Amygdala (tissue), 56 donors: ENCODE measurements around the gene CIITA.
"Not testable (repeated sequence)": the region's sequence is repeated elsewhere in the genome, so short reads cannot be mapped to it uniquely, and the experiment has no call there.

Experiments used
- DNase-seq, 56 donors: peaks; one replicate each; lab custom pipeline; 2025; lab: John Stamatoyannopoulos, UW

The CIITA gene, protein sequence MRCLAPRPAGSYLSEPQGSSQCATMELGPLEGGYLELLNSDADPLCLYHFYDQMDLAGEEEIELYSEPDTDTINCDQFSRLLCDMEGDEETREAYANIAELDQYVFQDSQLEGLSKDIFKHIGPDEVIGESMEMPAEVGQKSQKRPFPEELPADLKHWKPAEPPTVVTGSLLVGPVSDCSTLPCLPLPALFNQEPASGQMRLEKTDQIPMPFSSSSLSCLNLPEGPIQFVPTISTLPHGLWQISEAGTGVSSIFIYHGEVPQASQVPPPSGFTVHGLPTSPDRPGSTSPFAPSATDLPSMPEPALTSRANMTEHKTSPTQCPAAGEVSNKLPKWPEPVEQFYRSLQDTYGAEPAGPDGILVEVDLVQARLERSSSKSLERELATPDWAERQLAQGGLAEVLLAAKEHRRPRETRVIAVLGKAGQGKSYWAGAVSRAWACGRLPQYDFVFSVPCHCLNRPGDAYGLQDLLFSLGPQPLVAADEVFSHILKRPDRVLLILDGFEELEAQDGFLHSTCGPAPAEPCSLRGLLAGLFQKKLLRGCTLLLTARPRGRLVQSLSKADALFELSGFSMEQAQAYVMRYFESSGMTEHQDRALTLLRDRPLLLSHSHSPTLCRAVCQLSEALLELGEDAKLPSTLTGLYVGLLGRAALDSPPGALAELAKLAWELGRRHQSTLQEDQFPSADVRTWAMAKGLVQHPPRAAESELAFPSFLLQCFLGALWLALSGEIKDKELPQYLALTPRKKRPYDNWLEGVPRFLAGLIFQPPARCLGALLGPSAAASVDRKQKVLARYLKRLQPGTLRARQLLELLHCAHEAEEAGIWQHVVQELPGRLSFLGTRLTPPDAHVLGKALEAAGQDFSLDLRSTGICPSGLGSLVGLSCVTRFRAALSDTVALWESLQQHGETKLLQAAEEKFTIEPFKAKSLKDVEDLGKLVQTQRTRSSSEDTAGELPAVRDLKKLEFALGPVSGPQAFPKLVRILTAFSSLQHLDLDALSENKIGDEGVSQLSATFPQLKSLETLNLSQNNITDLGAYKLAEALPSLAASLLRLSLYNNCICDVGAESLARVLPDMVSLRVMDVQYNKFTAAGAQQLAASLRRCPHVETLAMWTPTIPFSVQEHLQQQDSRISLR

DNA sequence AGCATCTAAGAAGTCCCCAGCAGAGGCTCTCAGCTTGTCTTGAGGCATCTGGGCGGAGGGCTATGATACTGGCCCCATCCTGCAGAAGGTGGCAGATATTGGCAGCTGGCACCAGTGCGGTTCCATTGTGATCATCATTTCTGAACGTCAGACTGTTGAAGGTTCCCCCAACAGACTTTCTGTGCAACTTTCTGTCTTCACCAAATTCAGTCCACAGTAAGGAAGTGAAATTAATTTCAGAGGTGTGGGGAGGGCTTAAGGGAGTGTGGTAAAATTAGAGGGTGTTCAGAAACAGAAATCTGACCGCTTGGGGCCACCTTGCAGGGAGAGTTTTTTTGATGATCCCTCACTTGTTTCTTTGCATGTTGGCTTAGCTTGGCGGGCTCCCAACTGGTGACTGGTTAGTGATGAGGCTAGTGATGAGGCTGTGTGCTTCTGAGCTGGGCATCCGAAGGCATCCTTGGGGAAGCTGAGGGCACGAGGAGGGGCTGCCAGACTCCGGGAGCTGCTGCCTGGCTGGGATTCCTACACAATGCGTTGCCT lies at the start of gene CIITA:
Gene CIITA, plus strand, starts transcription at position 404 of the 543 bp plus-strand sequence. Its CDS starts 129 bp downstream, at position 533.
- peak in 42 of 56 donors; percentile 2 to 75 (median 30) for DNase-seq

DNA sequence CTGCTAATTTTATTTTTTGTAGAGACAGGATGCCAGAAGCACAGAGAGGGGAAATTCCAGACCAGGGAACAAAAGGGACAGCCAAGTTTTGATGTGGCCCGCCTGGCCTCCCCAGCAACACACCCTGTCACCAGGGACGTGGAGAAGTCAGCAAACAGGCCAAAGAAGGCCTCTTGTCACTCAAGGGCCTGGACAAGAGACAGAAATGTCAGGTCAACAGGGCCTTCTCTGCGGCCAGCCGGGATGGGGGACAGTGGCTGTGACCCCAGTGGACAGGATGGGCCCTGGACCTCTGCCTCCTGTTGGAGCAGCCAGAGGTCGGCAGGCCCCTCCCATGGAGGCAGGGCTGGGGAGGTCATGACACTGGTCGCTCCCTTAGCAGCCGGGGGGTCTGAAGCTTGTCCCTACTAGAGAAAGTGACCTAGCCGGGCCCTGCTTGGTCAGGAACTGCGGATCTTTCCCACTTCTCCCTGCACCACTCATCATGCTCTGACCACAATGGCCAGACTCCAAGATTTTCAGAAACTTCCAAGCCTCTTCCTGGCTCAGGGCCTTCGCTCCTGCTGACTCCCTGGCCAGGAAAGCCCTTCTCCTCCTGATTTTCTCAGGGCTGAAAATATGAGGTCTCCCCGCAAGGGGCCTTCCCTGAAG lies 49.2 kb upstream of the CIITA start:
- peak in 28 of 56 donors; percentile 3 to 64 (median 24) for DNase-seq

DNA sequence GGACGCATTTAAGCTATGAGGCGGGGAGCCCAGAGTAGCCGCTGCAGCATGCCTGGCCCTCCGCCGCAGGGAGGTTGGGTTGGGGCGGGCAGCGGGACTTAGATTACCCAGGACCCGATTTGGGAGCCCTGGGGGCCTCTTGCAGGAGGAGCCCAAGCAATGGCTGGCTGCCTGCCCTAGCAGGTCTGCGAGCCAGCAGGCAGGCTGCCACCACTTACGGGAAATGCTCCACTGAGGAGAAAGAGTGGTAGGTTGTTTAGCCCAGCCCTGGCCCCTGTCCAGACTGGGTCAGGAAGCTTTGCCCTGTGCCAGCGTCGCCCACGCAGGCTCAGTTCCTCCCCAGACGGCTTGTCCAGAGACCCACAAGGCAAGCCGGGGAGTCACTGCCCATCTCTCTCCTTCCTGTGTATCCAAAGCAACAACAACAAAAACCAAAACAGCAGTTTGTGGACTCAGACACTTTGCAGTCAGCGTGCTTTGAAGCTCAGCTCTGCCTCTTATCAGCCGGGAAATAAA lies 48.1 kb upstream of the CIITA start:
- DNase-seq: peak; percentile 24 to 92 (median 75)

DNA sequence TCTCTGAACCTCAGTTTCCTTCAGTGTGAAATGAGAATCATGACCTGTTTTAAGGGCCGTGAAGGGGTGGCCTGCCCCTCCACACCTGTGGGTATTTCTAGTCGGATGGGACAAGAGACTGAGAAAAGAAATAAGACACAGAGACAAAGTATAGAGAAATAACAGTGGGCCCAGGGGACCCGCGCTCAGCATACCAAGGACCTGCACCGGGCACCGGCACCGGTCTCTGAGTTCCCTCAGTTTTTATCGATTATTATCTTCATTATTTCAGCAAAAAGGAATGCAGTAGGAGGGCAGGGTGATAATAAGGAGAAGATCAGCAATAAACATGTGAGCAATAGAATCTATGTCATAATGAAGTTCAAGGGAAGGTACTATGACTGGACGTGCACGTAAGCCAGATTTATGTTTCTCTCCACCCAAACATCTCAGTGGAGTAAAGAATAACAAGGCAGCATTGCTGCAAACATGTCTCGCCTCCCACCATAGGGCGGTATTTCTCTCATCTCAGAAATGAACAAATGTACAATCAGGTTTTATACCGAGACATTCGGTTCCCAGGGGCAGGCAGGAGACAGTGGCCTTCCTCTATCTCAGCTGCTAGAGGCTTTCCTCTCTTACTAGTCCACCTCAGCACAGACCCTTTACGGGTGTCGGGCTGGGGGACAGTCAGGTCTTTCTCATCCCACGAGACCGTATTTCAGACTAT lies 47.5 kb upstream of the CIITA start:
- not testable (repeated sequence) for DNase-seq

DNA sequence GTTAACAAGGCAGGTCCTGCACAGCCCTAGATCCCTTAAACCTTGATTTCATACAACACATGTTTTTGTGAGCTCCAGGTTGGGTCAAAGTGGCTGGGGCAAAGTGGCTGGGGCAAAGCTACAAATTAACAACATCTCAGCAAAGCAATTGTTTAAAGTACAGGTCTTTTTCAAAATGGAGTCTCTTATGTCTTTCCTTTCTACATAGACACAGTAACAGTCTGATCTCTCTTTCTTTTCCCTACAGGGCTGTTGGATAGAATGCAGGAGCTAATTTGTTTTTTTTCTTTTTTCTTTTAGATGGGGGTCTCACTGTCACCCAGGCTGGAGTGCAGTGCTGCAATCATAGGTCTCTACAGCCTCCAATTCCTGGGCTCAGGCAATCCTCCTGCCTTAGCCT lies 46.8 kb upstream of the CIITA start:
- DNase-seq: not testable (repeated sequence)

DNA sequence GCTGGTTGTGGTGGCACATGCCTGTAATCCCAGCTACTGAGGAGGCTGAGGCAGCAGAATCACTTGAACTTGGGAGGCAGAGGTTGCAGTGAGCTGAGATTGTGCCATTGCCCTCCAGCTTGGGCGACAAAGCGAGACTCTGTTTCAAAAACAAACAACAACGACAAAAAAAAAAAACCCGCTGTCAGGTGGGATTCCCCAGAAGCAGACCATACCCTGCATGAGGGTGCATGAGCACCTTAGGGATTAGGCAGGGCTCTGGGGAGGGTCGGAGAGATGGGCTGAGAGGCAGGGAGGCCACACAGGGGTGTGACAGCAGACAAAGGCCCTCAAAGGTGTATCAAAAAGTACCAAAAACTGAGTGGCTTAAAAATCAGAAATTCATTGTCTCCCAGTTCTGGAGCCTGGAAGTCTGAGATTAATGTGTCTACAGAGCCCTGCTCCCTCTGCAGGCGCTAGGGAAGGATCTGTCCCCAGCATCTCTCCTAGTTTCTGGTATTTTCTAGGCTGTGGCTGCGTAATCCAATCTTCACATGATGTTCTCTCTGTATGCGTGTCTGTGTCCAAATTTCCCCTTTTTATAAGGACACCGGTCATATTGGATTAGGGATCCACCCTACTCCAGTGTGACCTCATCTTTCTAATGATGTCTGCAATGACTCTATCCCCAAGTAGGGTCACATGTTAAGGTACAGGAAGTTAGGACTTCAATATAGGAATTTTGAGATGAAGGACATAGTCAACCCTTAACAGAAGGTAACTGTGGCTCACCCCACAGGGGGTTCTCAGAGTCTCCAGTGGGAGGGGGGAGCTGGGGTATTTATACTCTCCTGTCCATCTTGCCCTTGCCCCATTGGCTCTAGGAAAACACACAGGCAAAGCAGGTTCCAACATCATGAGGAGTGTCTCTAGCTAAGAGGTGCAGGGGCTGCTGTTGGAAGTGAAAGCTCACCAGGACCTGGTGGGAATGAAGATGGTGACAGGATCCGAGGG lies 44.8 kb upstream of the CIITA start:
- DNase-seq: no peak

DNA sequence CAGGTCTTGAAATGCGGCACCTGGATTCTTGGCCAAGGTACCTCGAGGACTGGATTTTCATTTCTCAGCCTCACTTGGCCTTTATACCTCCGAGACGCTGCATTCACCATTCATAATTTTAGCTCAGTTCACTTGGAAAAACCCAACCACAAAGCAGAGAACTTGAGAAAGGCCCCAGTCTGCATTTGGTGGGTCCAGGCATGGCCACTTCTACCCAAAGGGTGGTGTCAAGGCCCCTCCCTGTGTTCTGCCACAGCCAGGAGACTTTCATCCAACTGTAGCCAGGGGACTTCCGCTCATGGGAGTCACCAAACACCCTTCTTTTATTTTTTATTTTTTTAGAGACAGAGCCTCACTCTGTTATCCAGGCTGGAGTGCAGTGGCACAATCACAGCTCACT lies 43.7 kb upstream of the CIITA start:
- no peak for DNase-seq

DNA sequence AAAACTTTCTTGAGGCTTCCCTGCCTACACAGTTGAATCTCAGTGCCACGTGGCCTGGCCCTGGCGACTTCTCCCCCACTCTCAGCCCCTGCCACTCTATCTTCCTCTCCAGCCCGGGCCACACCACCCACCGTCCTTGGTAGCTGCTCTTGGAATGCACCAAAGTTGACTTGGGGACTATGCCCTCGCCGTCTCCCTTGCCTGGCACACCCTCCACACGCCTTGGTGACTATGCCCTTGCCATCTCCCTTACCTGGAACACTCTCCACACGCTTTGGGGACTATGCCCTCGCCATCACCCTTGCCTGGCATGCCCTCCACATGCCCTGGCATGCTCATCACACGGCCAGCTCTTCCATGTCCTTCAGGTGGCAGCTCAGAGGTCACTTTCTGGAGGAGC lies 42.9 kb upstream of the CIITA start:
- DNase-seq: no peak

DNA sequence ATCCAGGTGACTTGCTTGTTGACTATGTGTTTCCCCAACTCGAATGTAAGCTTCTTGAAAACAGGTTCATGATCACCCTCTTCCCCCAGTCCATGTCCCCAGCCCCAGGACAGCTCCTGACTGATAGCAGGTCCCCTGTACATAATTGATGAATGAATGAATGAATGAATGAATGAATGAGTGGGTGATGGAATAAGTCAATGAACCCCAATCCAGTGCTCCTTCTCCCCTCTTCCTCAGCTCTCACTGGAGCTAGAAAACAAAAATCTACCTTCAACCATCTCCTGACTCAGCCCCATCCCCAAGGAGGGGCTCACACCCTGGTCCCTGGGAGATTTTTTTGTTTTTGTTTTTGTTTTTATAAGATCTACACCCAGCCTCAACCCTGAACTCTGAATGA lies 42.2 kb upstream of the CIITA start:
- no peak for DNase-seq

DNA sequence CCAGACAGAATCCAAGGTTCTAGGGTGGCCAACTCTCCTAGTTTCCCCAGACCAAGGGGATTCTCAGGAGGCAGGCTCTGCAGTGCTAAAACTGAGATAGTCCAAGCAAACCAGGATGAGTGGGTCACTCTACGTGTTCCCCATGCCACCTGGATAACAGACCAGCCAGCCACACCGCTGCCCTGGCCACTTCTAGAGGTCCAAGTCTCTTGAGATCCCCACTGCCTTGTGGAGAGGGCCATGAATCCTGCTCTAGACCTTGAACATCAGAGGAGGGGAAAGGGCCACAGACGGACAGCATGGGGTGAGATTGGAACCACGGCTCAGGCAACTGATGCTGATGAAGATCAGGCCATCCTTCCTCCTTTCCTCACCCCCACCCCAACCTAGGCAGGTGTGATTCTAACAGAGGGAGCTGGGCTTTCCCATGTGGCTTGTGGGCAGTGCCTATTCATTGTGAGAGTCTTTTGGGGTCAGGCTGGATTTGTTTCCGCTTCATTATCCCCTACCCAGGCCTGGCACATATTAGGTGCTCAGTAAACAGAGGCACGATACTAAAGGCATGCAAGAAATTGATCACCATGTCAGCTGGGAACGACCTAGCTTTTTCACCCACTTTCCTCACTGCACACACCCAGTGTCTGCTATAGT lies 41.6 kb upstream of the CIITA start:
- no peak for DNase-seq

DNA sequence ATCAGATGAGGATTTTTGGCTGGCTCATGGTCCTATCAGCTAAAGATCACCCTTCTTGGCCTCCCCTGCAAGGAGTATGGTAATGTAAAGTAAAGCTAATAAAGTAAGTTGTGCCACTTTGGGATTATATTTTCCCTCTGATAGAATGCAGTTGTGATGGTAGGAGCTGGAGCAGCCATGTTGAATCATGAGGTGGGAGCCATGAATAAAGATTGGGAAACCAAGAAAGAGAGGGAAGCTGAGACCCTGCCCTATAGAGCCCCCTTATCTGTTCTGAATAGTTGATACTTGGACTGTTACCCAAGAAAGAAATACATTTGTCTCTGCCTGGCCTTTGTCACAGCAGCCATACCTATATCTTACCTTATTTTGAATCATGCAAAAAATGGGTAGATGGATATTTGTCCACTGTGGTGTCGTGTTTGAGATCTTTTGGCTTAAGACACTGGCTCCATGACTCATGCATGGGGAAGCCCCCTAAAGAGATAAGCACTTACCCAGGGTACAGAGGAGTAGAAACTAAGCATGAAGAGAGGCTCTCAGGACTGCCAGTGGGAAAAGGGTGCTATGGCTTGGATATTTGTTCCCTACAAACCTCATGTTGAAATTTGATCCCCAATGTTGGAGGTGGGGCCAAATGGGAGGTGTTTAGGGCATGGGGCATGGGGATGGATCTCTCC lies 40.7 kb upstream of the CIITA start:
- DNase-seq: no peak

DNA sequence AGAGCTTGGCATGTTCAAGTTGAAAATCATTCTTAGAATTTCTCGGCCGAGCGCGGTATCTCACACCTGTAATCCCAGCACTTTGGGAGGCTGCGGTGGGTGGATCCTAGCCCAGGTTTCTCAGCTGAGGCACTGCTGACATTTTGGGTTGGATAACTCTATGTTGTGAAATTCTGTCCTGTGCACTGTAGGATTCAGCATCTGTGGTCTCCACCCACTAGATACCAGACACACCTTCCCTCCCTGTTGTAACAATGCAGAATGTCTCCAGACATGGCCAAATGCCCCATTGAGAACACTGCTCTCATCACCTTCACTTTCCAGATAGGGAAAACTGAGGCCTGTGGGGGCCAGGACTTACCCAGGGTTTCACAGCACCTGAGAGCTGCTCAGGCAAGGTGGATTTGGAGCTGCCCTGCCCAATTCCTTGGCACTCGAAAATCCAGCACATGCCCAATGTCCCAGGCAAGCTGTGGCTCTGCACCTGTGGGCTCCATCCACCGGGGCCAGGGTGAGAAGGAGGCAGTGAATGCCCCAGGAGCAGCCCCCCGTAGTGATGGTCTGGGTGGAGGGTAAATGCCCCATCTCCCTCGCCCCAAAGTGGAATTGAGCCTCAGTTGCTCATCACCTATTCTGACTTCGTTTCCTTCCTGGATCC lies 38.3 kb upstream of the CIITA start:
- no peak for DNase-seq

DNA sequence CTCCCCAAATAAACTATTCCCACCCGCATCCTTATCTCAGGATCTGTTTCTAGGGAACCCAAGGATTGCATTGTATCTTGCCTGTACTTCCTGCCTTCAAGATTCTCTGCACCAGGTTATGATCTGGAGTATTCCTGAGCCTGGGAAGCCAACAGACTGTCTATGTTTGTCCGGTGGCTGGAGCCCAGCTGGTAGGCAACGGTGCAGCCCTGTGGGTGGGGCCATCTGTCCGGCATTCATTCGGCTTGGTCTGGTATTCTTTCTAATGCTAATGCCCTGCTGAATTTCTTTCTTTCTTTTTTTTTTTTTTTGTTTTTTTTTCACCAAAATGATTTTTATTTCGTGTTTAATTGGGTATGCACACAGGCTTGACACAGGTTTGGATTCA lies 37.7 kb upstream of the CIITA start:
- DNase-seq: no peak

DNA sequence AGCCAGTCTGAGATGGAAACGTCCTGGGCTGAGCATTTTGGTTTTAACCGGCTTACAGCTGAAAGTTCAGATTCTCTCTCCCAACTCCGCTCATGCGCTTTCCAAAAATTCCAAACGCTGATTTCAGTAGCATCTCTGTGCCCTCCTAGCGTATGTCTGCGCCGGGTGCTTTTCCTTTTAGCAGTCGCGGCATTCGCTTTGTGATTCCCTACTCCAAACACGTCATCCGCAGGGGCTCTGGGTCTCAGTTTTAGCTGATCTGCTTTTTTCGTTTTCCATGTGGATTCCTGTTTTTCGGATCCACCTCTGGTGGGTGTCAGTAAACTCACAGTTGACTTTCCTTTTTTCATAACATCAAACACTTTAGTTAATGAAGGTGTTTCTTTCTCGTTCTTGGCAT lies 36.3 kb upstream of the CIITA start:
- no peak for DNase-seq

DNA sequence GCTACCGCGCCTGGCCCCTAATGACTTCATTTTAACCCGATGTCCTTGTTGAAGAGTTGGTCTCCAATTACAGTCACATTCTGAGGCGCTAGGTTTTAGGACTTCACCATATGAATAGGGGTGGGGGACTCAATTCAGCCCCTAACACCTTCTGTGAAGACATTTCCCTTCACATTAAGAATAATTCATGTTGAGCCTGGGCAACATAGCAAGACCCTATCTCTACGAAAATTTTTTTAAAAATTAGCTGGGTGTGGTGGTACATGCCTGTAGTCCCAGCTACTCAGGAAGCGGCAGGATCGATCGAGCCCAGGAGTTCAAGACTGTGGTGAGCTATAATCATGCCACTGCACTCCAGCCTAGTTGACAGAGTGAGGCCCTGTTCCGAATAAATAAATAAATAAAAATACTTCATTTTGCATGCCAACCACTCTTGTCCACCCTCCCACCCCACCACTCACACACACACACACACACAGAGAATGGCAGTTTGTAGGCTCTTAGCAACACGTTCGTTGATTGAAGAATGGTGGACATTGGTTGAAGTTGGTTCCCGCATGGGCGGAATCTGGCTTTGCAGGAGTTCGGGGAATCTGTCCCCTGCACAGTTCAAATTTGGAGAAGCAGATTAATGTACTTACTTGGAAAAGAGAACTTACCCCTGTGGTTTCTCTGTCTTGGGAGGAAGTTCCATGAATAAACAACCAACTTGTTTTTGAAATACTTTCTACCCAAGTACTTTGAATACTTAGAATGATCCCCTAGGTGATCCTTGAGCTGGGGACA lies 30.6 kb upstream of the CIITA start:
- DNase-seq: peak in 1 of 56 donors; percentile 5

DNA sequence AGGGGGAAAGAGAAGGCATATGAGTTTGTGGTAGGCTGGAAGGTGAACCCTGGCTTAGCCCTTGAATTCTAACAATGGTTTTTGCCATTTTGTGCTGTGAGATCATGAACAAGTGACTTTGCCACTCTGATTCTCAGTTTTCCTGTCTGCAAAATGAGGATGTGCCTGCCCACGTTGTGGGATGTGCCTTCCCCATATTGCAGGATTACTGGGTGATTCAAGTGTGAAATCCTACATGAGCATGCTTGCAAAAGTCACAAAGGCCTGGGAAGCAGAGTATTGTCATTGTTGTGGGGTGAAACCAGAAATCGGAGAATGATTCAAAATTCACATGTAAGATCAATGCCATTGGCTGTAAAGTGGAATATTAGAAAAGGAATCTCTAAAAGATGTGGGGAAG lies 29.8 kb upstream of the CIITA start:
- peak in 1 of 56 donors; percentile 2 for DNase-seq
